GM20431 (cell line): ENCODE data around the gene KDM3B.

Experiments
- in situ Hi-C: fragments of 300-500 bp; cut with MseI, MboI; formaldehyde crosslinking; loops from one replicate; pipeline ENCODE4 v1.15.0; 2020; ENCODE audit warnings: low sequenced_read_pairs; ENCODE audit not compliant: unreplicated experiment

KDM3B gene

DNA sequence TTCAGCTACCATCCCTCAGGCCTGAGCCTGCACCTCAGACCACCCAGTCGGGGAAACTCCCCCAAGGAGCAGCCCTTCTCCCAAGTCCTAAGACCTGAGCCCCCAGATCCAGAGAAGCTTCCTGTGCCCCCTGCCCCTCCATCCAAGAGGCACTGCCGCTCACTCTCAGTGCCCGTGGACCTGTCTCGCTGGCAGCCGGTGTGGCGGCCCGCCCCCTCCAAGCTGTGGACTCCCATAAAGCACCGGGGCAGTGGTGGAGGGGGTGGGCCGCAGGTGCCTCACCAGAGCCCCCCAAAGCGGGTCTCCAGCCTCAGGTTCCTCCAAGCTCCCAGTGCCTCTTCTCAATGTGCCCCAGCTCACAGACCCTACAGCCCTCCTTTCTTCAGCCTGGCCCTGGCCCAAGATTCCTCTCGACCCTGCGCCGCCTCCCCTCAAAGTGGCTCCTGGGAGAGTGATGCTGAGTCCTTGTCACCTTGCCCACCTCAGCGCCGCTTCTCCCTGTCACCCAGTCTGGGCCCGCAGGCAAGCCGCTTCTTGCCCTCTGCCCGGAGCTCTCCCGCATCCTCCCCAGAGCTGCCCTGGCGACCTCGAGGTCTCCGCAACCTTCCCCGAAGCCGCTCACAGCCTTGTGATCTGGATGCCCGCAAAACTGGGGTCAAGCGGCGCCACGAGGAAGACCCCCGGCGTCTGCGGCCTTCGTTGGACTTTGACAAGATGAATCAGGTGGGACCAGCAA lies 7.4 kb upstream of the KDM3B start:
- in situ Hi-C loops, result no loop called here

- in situ Hi-C loops, result no loop called here
Observed at GRCh38 chr5:138346889-138347288, 5.6 kb upstream of the KDM3B start.

DNA sequence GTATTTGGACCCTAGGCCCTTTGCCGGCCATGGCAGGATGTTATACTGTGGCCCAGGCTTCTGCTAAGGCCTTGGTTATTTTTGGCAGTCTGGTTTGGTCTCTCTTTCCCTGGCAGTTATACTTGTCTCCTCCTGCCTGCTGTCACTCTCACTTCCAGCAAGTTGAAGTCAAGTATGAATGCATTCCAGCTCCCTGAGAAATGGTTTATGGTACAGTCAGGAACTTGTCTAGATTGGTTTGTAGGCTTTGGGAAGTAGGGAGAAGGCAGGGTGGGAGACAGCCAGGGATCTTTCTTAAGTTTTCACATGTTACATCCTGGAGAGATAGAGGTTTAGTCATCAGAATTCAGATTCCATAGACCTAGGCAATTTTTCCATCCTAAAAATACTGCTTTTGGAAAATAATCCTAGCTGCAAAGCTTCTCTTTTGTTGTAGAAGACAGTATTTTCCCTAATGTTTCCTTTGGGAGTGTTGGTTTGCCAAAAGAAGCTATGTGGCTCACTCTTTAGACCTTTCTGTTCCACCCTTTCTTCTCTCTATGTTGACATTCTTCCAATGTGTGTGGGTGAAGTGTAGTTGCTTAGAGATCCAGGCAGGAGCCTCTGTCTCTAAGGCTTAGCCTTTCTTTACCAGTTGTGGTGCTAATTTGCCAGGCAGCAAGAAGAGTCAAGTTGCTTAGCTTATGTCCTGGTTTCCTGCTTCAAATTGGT lies 2.5 kb upstream of the KDM3B start:
- in situ Hi-C loops, result no loop called here

GRCh38 chr5:138350563-138350890 lies 2.0 kb upstream of the KDM3B start:
- in situ Hi-C loops, result no loop called here

DNA sequence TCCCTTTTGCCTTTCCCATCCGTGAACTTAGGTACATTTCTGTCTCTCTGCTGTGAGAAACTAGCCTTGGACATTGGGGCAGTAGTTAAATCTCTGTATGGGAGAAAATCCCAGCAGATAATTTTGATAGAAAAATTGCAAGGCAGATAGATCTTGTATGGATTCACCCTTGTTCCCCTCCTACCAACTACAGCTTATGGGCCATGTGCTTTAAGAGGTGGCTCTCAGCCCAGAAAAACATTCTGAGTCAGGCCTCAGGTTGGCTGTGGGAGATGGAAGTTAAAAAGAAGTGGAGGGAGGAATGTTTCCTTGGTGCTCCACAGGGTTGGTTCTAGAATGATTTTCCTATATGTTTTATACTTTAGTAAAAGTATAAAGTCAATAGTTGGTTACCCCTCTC lies 1.4 kb upstream of the KDM3B start:
- in situ Hi-C loops, result no loop called here

DNA sequence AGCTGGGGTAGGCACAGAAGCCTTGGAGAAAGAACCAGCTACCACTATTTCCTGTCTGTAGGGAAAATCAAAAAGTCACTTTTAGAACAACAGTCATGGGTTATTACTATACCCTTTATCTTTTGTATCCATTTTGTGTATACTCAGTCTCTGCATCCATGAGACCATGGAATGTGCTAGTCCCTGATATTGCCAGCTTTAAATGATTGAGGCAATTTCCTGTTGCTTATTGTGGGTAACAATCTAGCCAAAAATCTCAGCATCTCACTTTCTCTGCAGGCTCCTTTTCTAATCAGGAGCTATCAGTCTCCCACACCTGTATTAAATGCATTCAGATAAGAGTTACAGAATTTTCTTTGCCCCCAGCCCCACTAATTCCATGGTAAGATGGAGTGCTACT lies 968 bp upstream of the KDM3B start:
- in situ Hi-C loops, result no loop called here

GRCh38 chr5:138352722-138353559 lies 456 bp downstream of the KDM3B start:
- in situ Hi-C loops, result no loop called here

DNA sequence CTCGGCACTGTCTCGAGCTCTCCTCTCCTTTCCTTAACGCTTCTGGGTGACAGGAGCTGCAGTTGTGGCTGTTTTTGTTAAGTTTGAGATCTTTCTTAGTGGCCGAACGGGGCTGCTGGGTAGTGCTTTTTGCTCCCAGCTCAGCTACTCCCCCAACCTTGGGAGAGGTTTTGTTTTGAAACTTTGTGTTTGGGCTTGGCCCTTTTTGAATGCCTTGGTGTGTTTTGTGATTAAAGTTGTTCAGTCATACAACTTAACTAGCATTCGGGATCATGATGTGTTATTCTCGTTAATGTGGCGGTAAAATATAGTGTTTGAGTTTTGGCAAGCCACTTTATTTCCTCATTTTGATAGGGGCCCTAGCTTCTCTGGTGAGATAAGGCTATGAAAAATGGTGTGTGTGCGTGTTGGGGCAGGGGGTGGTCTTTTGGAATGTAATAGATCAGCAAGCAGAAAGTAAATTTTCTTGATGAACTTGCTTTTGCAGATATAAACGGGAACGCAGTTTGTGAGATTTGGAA lies 1.1 kb downstream of the KDM3B start:
- in situ Hi-C loops, result no loop called here

GRCh38 chr5:138354387-138354786 lies 1.9 kb downstream of the KDM3B start:
- in situ Hi-C loops, result no loop called here

DNA sequence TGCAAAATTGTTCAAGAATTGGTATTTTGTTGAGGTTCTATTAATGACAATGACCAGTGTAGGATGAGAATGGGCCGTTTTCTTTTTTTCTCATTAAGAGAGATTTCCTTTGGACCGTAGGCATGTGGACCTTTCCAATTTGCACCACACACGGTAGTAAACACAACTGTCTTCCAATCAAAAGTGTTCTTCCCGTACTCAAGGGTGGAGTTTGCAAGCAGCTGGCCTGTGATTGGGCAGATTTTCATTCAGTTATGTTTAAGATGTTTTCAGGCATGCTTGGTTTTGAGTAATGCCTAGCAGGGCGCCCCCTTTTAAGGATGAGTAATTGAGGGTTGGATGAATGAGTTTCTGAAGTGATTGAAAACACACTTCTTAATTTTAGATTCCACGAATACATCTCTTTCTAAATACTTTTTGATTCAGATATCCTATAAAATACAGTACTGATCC lies 2.5 kb downstream of the KDM3B start:
- in situ Hi-C loops, result no loop called here

- in situ Hi-C loops, result no loop called here
Observed at GRCh38 chr5:138359621-138360020, 7.1 kb downstream of the KDM3B start.

DNA sequence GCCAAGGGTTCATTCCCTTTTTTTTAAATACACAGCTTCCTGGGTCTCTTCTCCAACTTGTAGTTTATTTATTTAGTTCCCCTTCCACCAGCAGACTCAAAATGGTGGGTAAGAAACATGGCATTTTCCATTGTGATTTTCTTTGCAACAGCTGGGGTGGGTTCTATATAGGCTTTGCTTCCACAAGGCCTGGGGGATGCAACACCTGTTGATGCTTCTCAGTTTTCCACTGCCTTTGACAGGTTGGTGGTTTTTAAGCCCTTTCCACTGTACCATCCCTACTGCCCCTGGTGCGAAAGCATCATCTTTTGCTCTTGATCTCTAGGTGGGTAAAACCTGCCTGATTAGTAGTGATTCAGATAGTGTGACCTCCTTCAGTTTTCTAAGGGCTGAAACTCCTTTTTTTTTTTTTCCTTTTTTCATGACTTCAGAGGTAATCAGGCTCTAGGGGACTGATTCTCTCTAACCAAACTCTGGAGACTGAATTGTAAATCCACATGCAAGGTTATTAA lies 8.5 kb downstream of the KDM3B start:
- in situ Hi-C loops, result no loop called here

DNA sequence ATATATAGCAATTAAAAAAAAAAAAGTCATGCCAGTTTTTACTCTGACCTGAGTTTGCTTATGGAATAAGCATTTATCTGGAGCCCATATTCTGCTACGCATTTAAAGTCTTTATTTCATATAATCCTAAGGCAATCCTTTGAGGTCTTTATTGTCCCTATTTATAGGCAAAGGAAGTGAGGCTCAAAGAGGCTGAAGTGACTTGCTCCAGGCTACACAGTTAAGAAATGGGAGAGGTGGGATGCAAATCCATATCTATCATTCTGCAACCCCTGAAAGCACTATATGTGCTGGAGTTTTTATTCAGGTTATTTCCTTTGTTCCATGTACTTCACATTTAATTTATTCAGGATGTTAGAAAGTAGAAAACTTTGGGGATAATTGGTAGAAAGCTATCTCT lies 12.1 kb downstream of the KDM3B start:
- in situ Hi-C loops, result no loop called here

DNA sequence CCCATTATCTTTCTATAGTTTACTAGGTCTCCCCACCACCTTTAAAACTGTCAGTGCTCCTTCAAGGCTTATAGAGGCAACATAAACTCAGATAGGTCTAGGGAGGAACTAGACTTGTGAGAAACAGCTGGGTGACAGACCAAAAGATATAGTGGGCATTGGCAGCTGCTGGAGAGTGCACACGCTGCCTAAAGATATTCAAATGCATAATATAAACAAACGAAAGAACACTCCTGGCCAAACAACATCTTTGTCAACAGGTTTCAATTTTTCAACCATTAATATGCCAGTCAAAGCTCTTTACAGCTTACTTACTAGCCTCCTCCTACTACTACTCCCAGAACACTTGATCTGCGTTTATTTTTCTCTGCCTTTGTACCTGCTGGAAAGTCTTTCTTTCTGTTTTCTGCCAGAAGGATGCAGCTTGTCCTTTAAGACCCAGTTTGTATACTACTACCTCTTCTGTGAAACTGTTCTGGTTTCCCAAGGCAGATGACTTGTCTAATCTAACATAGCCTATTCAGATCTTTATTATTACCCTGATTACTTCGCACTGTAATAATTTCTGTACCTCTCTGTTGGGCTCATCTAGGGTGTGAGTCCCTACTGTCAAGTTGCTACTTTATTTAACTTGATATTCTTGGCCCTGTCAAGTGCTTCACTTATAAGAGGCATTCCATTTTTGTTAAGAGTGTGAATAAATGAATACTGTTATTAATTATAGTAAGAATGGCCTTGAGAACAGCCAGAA lies 14.3 kb downstream of the KDM3B start:
- in situ Hi-C loops, result no loop called here

DNA sequence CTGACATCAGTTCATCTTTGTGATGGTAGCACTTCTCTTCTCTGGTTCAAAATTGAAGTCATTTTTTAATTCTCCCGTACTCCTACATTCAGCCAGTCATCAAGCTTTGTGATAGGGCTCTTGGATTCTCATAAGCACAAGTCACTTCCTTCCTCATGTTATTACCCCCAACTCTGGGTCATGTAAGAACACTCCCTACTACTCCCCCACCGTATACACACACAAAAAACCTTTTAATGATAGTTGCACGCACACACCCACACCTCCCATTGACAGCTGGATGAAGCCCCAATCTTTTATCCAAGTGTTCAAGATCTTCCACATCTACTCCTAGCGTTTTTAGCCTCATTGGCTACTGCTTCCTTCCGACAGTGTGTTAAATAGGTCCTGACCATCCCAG lies 16.8 kb downstream of the KDM3B start:
- in situ Hi-C loops, result no loop called here

GRCh38 chr5:138369706-138370105 lies 17.2 kb downstream of the KDM3B start:
- in situ Hi-C loops, result no loop called here

GRCh38 chr5:138370537-138370936 lies 18.1 kb downstream of the KDM3B start:
- in situ Hi-C loops, result no loop called here

- in situ Hi-C loops, result no loop called here
Observed at GRCh38 chr5:138371454-138371853, 19.0 kb downstream of the KDM3B start.

GRCh38 chr5:138372225-138372624 lies 19.7 kb downstream of the KDM3B start:
- in situ Hi-C loops, result no loop called here

- in situ Hi-C loops, result no loop called here
Observed at GRCh38 chr5:138372653-138373052, 20.2 kb downstream of the KDM3B start.
